GM10266 (cell line): ENCODE results near the gene MIEN1.
A peak's percentile ranks its signal among the peaks of the same experiment; 100 is the strongest.

Experiments used
- DNase-seq: peaks from one replicate; pipeline ENCODE4 v3.0.0; 2012; ENCODE audit errors: extremely low spot score
- CTCF ChIP-seq: IDR thresholded peaks from 2 replicates; pipeline ENCODE4 v1.5.1; 2012; ENCODE audit warnings: mild to moderate bottlenecking, low read depth; ENCODE audit not compliant: control insufficient read depth, insufficient read depth; ENCODE audit errors: missing control alignments

The MIEN1 gene

GRCh38 chr17:39697961-39698360 lies 32.4 kb downstream of the MIEN1 start:
- no peak for TF ChIP-seq CTCF
- DNase-seq, result no peak

- TF ChIP-seq CTCF, result no peak
- no peak for DNase-seq
These were observed 33.6 kb downstream of the MIEN1 start for GRCh38 chr17:39696731-39697130.

- DNase-seq, result no peak
- no peak for TF ChIP-seq CTCF
These were observed 35.2 kb downstream of the MIEN1 start for GRCh38 chr17:39695089-39695474.

- TF ChIP-seq CTCF, result no peak
- DNase-seq, result no peak
These were observed 35.7 kb downstream of the MIEN1 start for GRCh38 chr17:39694593-39694992.

- no peak for TF ChIP-seq CTCF
- no peak for DNase-seq
These were observed 41.4 kb downstream of the MIEN1 start for GRCh38 chr17:39688945-39689344.

- DNase-seq, result no peak
- no peak for TF ChIP-seq CTCF
These were observed 41.9 kb downstream of the MIEN1 start for GRCh38 chr17:39688475-39688835.

GRCh38 chr17:39687546-39688474 lies 42.5 kb downstream of the MIEN1 start, which contains the start of gene PGAP3:
TSS of gene PGAP3 (minus strand) at chr17:39688057. CDS start at chr17:39688014, 43 bp downstream.
- DNase-seq, result peak; percentile 92
- no peak for TF ChIP-seq CTCF
